ENCODE measurements around the gene CTNNA3. TPM values are rescaled to one million over a fixed set of nuclear protein-coding genes. Genes with fewer than 3 reads are reported as not detected.
A peak's percentile ranks its signal among the peaks of the same experiment; 100 is the strongest.

CTNNA3 gene
- total and polyA plus RNA-seq, 2 donors (not counting 1 experiment from before 2014, with no cell fraction given) = not detected

- TF ChIP-seq CTCF (conservative IDR thresholded peaks at IDR 0.05 in 1 of 2, IDR thresholded peaks at IDR 0.05 in 1 of 2; ENCODE audit: low read depth in 1 of 2, low read length in 2 of 2) (no peak), EZH2 (IDR thresholded peaks at IDR 0.05; ENCODE audit: low read length, missing control alignments) (no peak)
- H3K9ac ChIP-seq (ENCODE audit: insufficient read depth, low read length) = no peak overlapping the region
- peak in 1 of 2 donors; percentile 14 for DNase-seq (ENCODE audit: low read depth in 2 of 2)
- no peak overlapping the region for H3K4me3 ChIP-seq (replicated peaks in 1 of 4; ENCODE audit: control extremely low read depth in 1 of 4, insufficient read depth in 1 of 4, low read depth in 3 of 4, low read length in 4 of 4)
- no peaks in the 10 kb centered on the region for H3K4me1 ChIP-seq (ENCODE audit: control insufficient read depth, extremely low read depth, insufficient read depth, low read length)
- no peaks in the 10 kb centered on the region for H3K36me3 ChIP-seq (ENCODE audit: control insufficient read depth, insufficient read depth, low read length)
- H2AFZ ChIP-seq (ENCODE audit: low read length) = no peak overlapping the region
- no peak overlapping the region for H3K27ac ChIP-seq (ENCODE audit: insufficient read depth, low read length)
- H3K27me3 ChIP-seq (ENCODE audit: control insufficient read depth, insufficient read depth, low read length) = no peaks in the 10 kb centered on the region
- H3K4me2 ChIP-seq (ENCODE audit: extremely low read depth, insufficient read depth, low read length) = no peak overlapping the region
- no peaks in the 10 kb centered on the region for H3K9me3 ChIP-seq (ENCODE audit: control insufficient read depth, insufficient read depth, low read depth, low read length)
- H4K20me1 ChIP-seq (ENCODE audit: control insufficient read depth, extremely low read depth, insufficient read depth, low read length) = no peaks in the 10 kb centered on the region
- no peaks in the 10 kb centered on the region for H3K79me2 ChIP-seq (ENCODE audit: control insufficient read depth, insufficient read depth, low read length)
Observed at GRCh38 chr10:66629996-66630395, 1066.0 kb downstream of the CTNNA3 start.

- no peaks in the 10 kb centered on the region for H3K4me1 ChIP-seq (ENCODE audit: control insufficient read depth, extremely low read depth, insufficient read depth, low read length)
- no peak overlapping the region for H2AFZ ChIP-seq (ENCODE audit: low read length)
- H3K4me3 ChIP-seq (replicated peaks in 1 of 4; ENCODE audit: control extremely low read depth in 1 of 4, insufficient read depth in 1 of 4, low read depth in 3 of 4, low read length in 4 of 4) = no peak overlapping the region
- H3K27ac ChIP-seq (ENCODE audit: insufficient read depth, low read length) = no peak overlapping the region
- no peaks in the 10 kb centered on the region for H3K27me3 ChIP-seq (ENCODE audit: control insufficient read depth, insufficient read depth, low read length)
- no peak overlapping the region for H3K4me2 ChIP-seq (ENCODE audit: extremely low read depth, insufficient read depth, low read length)
- no peaks in the 10 kb centered on the region for H3K36me3 ChIP-seq (ENCODE audit: control insufficient read depth, insufficient read depth, low read length)
- H3K79me2 ChIP-seq (ENCODE audit: control insufficient read depth, insufficient read depth, low read length) = no peaks in the 10 kb centered on the region
- no peaks in the 10 kb centered on the region for H4K20me1 ChIP-seq (ENCODE audit: control insufficient read depth, extremely low read depth, insufficient read depth, low read length)
- no peaks in the 10 kb centered on the region for H3K9me3 ChIP-seq (ENCODE audit: control insufficient read depth, insufficient read depth, low read depth, low read length)
- DNase-seq (ENCODE audit: low read depth in 2 of 2) = peak; percentile 4 to 25
- H3K9ac ChIP-seq (ENCODE audit: insufficient read depth, low read length) = no peak overlapping the region
- TF ChIP-seq CTCF (conservative IDR thresholded peaks at IDR 0.05 in 1 of 2, IDR thresholded peaks at IDR 0.05 in 1 of 2; ENCODE audit: low read depth in 1 of 2, low read length in 2 of 2) (peak in 1 of 2 donors; percentile 22), EZH2 (IDR thresholded peaks at IDR 0.05; ENCODE audit: low read length, missing control alignments) (no peak)
Observed at GRCh38 chr10:66627156-66627555, 1068.8 kb downstream of the CTNNA3 start.

GRCh38 chr10:66625709-66626590 is 1070.0 kb downstream of the CTNNA3 start:
- no peak for TF ChIP-seq CTCF (conservative IDR thresholded peaks at IDR 0.05 in 1 of 2, IDR thresholded peaks at IDR 0.05 in 1 of 2; ENCODE audit: low read depth in 1 of 2, low read length in 2 of 2)
- no peak for TF ChIP-seq EZH2 (IDR thresholded peaks at IDR 0.05; ENCODE audit: low read length, missing control alignments)
- Histone ChIP-seq H3K4me3 (replicated peaks in 1 of 4; ENCODE audit: control extremely low read depth in 1 of 4, insufficient read depth in 1 of 4, low read depth in 3 of 4, low read length in 4 of 4) (no peak overlapping the region), H4K20me1 (ENCODE audit: control insufficient read depth, extremely low read depth, insufficient read depth, low read length) (no peaks in the 10 kb centered on the region), H3K79me2 (ENCODE audit: control insufficient read depth, insufficient read depth, low read length) (no peaks in the 10 kb centered on the region), H3K4me2 (ENCODE audit: extremely low read depth, insufficient read depth, low read length) (no peak overlapping the region), H3K9ac (ENCODE audit: insufficient read depth, low read length) (no peak overlapping the region), H3K27ac (ENCODE audit: insufficient read depth, low read length) (no peak overlapping the region), H3K27me3 (ENCODE audit: control insufficient read depth, insufficient read depth, low read length) (no peaks in the 10 kb centered on the region), H2AFZ (ENCODE audit: low read length) (no peak overlapping the region), H3K4me1 (ENCODE audit: control insufficient read depth, extremely low read depth, insufficient read depth, low read length) (no peaks in the 10 kb centered on the region), H3K9me3 (ENCODE audit: control insufficient read depth, insufficient read depth, low read depth, low read length) (no peaks in the 10 kb centered on the region), H3K36me3 (ENCODE audit: control insufficient read depth, insufficient read depth, low read length) (no peaks in the 10 kb centered on the region)
- DNase-seq (ENCODE audit: low read depth in 2 of 2) = peak in 1 of 2 donors; percentile 3
